IPS-15b (cell line): ENCODE data around the gene GP9.

Source experiments
- H3K27me3 ChIP-seq: one replicate; pipeline ENCODE4 v1.6.1; 2013; ENCODE audit warnings: low read length; ENCODE audit not compliant: control insufficient read depth, insufficient read depth
- H3K36me3 ChIP-seq: one replicate; pipeline ENCODE4 v1.6.1; 2013; ENCODE audit warnings: low read length; ENCODE audit not compliant: control insufficient read depth, insufficient read depth
- H3K4me1 ChIP-seq: one replicate; pipeline ENCODE4 v1.6.1; 2013; ENCODE audit warnings: mild to moderate bottlenecking, low read length; ENCODE audit not compliant: control insufficient read depth, insufficient read depth
- H3K4me3 ChIP-seq: one replicate; pipeline ENCODE4 v1.5.1; 2013; ENCODE audit warnings: low read depth, low read length
- H3K9ac ChIP-seq: one replicate; pipeline ENCODE4 v1.6.1; 2013; ENCODE audit warnings: low read depth, mild to moderate bottlenecking, low read length
- H3K9me3 ChIP-seq: one replicate; pipeline ENCODE4 v1.6.1; 2013; ENCODE audit warnings: mild to moderate bottlenecking, low read length; ENCODE audit not compliant: control insufficient read depth, insufficient read depth

GP9 gene

DNA sequence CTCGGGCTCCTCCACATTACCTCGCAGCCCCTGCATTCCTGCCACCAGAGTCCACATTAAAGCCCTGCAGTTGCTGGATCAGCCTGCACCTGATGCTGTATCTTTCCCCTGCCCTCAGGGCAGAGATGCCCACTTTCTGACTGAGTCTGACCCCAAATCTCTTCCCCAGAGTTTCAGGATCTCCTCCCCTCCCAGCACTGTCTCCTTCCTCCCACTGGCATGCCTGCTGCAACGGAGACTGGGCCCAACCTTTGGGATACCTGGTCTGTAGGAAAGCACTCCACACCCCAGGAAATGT lies 20.6 kb upstream of the GP9 start:
- H3K36me3 ChIP-seq, result no peaks in the 10 kb centered on the region
- H3K4me1 ChIP-seq, result no peaks in the 10 kb centered on the region
- no peaks in the 10 kb centered on the region for H3K9me3 ChIP-seq
- no peaks in the 10 kb centered on the region for H3K27me3 ChIP-seq
- H3K9ac ChIP-seq, result no peak overlapping the region
- H3K4me3 ChIP-seq, result no peak overlapping the region

GRCh38 chr3:129040579-129041300 lies 19.8 kb upstream of the GP9 start:
- Histone ChIP-seq H3K36me3 (no peaks in the 10 kb centered on the region), H3K9ac (no peak overlapping the region)

DNA sequence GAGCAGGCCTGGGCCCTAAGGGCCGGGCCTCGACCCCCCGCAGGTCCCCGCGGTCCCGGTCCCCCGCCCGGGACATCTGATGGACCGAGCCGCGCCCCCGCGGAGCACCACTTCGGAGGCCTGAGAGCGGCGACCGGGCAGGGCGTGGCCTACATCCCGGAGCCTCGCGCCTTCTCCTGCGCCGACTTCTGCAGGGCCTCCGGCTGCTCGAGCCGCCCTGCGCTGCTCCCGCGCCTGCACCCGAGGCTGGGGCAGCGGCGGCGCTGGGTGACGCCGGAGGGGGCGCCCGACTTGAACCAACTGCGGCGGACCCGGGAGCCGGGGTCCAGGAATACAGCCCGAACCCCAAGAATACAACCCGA lies 14.9 kb upstream of the GP9 start:
- H3K4me3 ChIP-seq, result peak overlapping the region; percentile 32
- H3K36me3 ChIP-seq, result no peaks in the 10 kb centered on the region
- peaks cover 7% of the 10 kb centered on the region for H3K27me3 ChIP-seq
- no peak overlapping the region for H3K9ac ChIP-seq
- no peaks in the 10 kb centered on the region for H3K4me1 ChIP-seq
- no peaks in the 10 kb centered on the region for H3K9me3 ChIP-seq

More at GRCh38 chr3:129040579-129041300, 19.8 kb upstream of the GP9 start:
- no peaks in the 10 kb centered on the region for H3K4me1 ChIP-seq
- no peaks in the 10 kb centered on the region for H3K9me3 ChIP-seq
- H3K27me3 ChIP-seq, result peaks cover 3% of the 10 kb centered on the region
- no peak overlapping the region for H3K4me3 ChIP-seq

GRCh38 chr3:129046037-129046731 lies 14.4 kb upstream of the GP9 start:
- no peak overlapping the region for H3K9ac ChIP-seq
- no peaks in the 10 kb centered on the region for H3K36me3 ChIP-seq
- peak overlapping the region; percentile 32 for H3K4me3 ChIP-seq
- no peaks in the 10 kb centered on the region for H3K9me3 ChIP-seq
- H3K4me1 ChIP-seq, result no peaks in the 10 kb centered on the region
- H3K27me3 ChIP-seq, result peaks cover 7% of the 10 kb centered on the region

GRCh38 chr3:129046732-129047552 lies 13.6 kb upstream of the GP9 start:
- H3K4me1 ChIP-seq, result no peaks in the 10 kb centered on the region
- H3K9ac ChIP-seq, result no peak overlapping the region
- H3K9me3 ChIP-seq, result no peaks in the 10 kb centered on the region
- peaks cover 7% of the 10 kb centered on the region for H3K27me3 ChIP-seq
- H3K36me3 ChIP-seq, result no peaks in the 10 kb centered on the region
- no peak overlapping the region for H3K4me3 ChIP-seq

DNA sequence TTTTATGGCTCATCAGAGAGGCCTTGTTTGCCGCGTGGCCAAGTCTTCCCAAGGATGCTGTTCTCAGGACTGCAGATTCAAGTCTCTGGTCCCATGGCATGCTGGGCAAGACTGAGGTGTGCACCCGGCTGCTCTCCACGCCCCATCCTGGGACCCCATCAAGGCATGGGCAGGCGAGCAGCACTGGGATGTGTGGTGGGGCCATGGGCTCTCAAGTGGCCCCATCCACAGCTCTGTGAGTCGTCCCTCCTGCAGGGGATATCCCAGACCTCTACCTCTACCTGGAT lies 13.1 kb upstream of the GP9 start:
- H3K9me3 ChIP-seq, result no peaks in the 10 kb centered on the region
- H3K4me1 ChIP-seq, result no peaks in the 10 kb centered on the region
- H3K27me3 ChIP-seq, result peaks cover 7% of the 10 kb centered on the region
- no peak overlapping the region for H3K9ac ChIP-seq
- no peaks in the 10 kb centered on the region for H3K36me3 ChIP-seq
- H3K4me3 ChIP-seq, result no peak overlapping the region

- Histone ChIP-seq H3K4me1 (no peaks in the 10 kb centered on the region), H3K9ac (no peak overlapping the region), H3K36me3 (no peaks in the 10 kb centered on the region), H3K4me3 (no peak overlapping the region), H3K27me3 (peaks cover 5% of the 10 kb centered on the region), H3K9me3 (no peaks in the 10 kb centered on the region)
Observed at GRCh38 chr3:129050556-129051295, 9.9 kb upstream of the GP9 start.

GRCh38 chr3:129051871-129052340 lies 8.7 kb upstream of the GP9 start:
- Histone ChIP-seq H3K9ac (no peak overlapping the region), H3K36me3 (no peaks in the 10 kb centered on the region), H3K4me3 (no peak overlapping the region), H3K9me3 (no peaks in the 10 kb centered on the region), H3K27me3 (peaks cover 3% of the 10 kb centered on the region), H3K4me1 (no peaks in the 10 kb centered on the region)

- no peak overlapping the region for H3K4me3 ChIP-seq
- no peaks in the 10 kb centered on the region for H3K4me1 ChIP-seq
- no peaks in the 10 kb centered on the region for H3K9me3 ChIP-seq
- H3K27me3 ChIP-seq, result no peaks in the 10 kb centered on the region
- no peaks in the 10 kb centered on the region for H3K36me3 ChIP-seq
- H3K9ac ChIP-seq, result no peak overlapping the region
Observed at GRCh38 chr3:129052675-129053074, 7.9 kb upstream of the GP9 start.

DNA sequence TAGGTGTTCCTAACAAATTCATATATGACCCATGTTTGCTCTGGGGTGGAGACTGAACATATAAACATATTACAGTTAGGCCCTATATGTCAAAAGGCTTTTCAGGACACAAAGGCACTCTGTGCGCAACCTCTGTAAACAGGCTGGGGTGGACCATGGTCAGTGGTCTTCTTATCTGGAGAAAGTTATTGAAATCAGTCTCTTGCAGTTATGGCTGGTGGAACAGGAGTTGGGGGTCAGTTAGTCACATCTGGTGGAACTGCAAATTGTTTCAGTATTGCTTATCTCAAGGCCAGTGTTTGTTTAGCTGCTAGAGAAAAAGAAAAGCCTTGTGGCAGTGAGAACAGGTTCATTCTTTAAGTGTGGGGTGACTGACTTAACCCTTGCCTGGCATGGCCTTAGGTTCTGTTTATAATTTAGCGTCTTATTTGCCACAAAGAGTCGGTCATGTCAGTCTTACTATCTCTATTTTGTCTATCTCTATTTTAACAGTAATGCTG lies 5.9 kb upstream of the GP9 start:
- H3K4me1 ChIP-seq, result no peaks in the 10 kb centered on the region
- no peaks in the 10 kb centered on the region for H3K36me3 ChIP-seq
- H3K9me3 ChIP-seq, result no peaks in the 10 kb centered on the region
- H3K27me3 ChIP-seq, result no peaks in the 10 kb centered on the region
- H3K9ac ChIP-seq, result no peak overlapping the region
- no peak overlapping the region for H3K4me3 ChIP-seq

GRCh38 chr3:129056451-129057173 lies 4.0 kb upstream of the GP9 start:
- H3K36me3 ChIP-seq, result no peaks in the 10 kb centered on the region
- H3K9ac ChIP-seq, result no peak overlapping the region
- no peak overlapping the region for H3K4me3 ChIP-seq
- no peaks in the 10 kb centered on the region for H3K4me1 ChIP-seq
- no peaks in the 10 kb centered on the region for H3K9me3 ChIP-seq
- H3K27me3 ChIP-seq, result no peaks in the 10 kb centered on the region
